CD4-positive, CD25-positive, alpha-beta regulatory T cell (primary cell): Measurements from ENCODE around the gene DOHH. TPM values are rescaled to one million over a fixed set of nuclear protein-coding genes. Genes with fewer than 3 reads are reported as not detected.

ENCODE experiments used
- ATAC-seq, 2 donors: fragments of 150-1000 bp; cut with Tn5 transposase; one replicate each; pipeline ENCODE4 v1.10.0; 2021; ENCODE audit warnings: low read depth in 2 of 2, moderate number of reproducible peaks in 2 of 2, moderate library complexity in 1 of 2
- DNase-seq, 3 donors: peaks; one replicate each; pipeline versions ENCODE4 v3.0.0 to v3.0.0-alpha.2; 2012 to 2022; ENCODE audit warnings: mixed read lengths in 1 of 3
- H3K27ac ChIP-seq: one replicate; pipeline ENCODE4 v1.7.0; 2013; ENCODE audit warnings: mild to moderate bottlenecking, low read length; ENCODE audit not compliant: insufficient read depth, poor library complexity, severe bottlenecking
- H3K27me3 ChIP-seq: one replicate; pipeline ENCODE4 v1.7.0; 2013; ENCODE audit warnings: low read length; ENCODE audit not compliant: control insufficient read depth, insufficient read depth
- H3K36me3 ChIP-seq: one replicate; pipeline ENCODE4 v1.7.0; 2013; ENCODE audit warnings: mild to moderate bottlenecking, low read length, moderate library complexity; ENCODE audit not compliant: control insufficient read depth, insufficient read depth
- H3K4me1 ChIP-seq: 2 replicates; pipeline ENCODE4 v1.7.0; 2013; ENCODE audit warnings: mild to moderate bottlenecking, low read length; ENCODE audit not compliant: insufficient read depth, control insufficient read depth, poor library complexity, severe bottlenecking
- H3K4me3 ChIP-seq: one replicate; pipeline ENCODE4 v1.7.0; 2013; ENCODE audit warnings: low read depth, mild to moderate bottlenecking, low read length, moderate library complexity
- H3K9me3 ChIP-seq, 2 experiments: 1 replicate in 1 of 2; 2 replicates in 1 of 2; pipeline ENCODE4 v1.7.0; 2013; ENCODE audit warnings: low read length in 2 of 2, mild to moderate bottlenecking in 1 of 2, moderate library complexity in 1 of 2; ENCODE audit not compliant: control insufficient read depth in 2 of 2
- H3K27ac Mint-ChIP-seq, 3 donors: one replicate each; pipeline ENCODE4 v1.8.0; 2020 to 2022; ENCODE audit warnings: mild to moderate bottlenecking in 3 of 3, mixed read lengths in 3 of 3, moderate library complexity in 2 of 3
- H3K27me3 Mint-ChIP-seq: one replicate; pipeline ENCODE4 v1.8.0; 2022; ENCODE audit warnings: mild to moderate bottlenecking, mixed read lengths
- H3K36me3 Mint-ChIP-seq: one replicate; pipeline ENCODE4 v1.8.0; 2020; ENCODE audit warnings: mixed read lengths
- H3K4me1 Mint-ChIP-seq, 4 donors: one replicate each; pipeline ENCODE4 v1.8.0; 2020 to 2022; ENCODE audit warnings: mixed read lengths in 4 of 4, mild to moderate bottlenecking in 1 of 4
- H3K4me3 Mint-ChIP-seq, 4 donors: one replicate each; pipeline ENCODE4 v1.8.0; 2020 to 2022; ENCODE audit warnings: mild to moderate bottlenecking in 4 of 4, mixed read lengths in 4 of 4, moderate library complexity in 3 of 4
- H3K9me3 Mint-ChIP-seq, 7 donors: one replicate each; pipeline ENCODE4 v1.8.0; 2020 to 2022; ENCODE audit warnings: mixed read lengths in 7 of 7, mild to moderate bottlenecking in 3 of 7, moderate library complexity in 2 of 7
- polyA plus RNA-seq, 4 donors: library from polyadenylated mRNA; unstranded; fragments of 300-500 nt; fragmentation: Illumina TruSeq; gene quantifications; one replicate each; pipeline ENCODE4 v1.2.3, GENCODE V29; 2021
- total RNA-seq: library from RNA; stranded (reverse); gene quantifications from one replicate; pipeline ENCODE4 v1.2.3, GENCODE V29; 2022

The DOHH gene
- total and polyA plus RNA-seq, 5 donors from 2014 or later: 3.5 to 13.9 (median 7.7) TPM

- no peaks in the 10 kb centered on the region for H3K27me3 ChIP-seq
- no peaks in the 10 kb centered on the region for H3K4me1 ChIP-seq
- Mint-ChIP-seq H3K4me3 (peak overlapping the region in 1 of 4 donors; percentile 74), H3K9me3 (no peaks in the 10 kb centered on the region), H3K4me1 (peaks cover 0 to 2% (median 0%) of the 10 kb centered on the region in 4 donors), H3K27me3 (no peaks in the 10 kb centered on the region), H3K27ac (peak overlapping the region in 1 of 3 donors; percentile 56), H3K36me3 (peaks cover 8% of the 10 kb centered on the region)
- DNase-seq: no peak
- no peak overlapping the region for H3K27ac ChIP-seq
- peaks cover 27% of the 10 kb centered on the region for H3K36me3 ChIP-seq
- ATAC-seq: peak in 1 of 2 donors; percentile 13
- no peak overlapping the region for H3K4me3 ChIP-seq
- H3K9me3 ChIP-seq: no peaks in the 10 kb centered on the region
Observed at GRCh38 chr19:3537438-3538240, 37.2 kb upstream of the DOHH start.

GRCh38 chr19:3537101-3537437 is 36.6 kb upstream of the DOHH start:
- H3K4me1 Mint-ChIP-seq: peaks cover 0 to 2% (median 0%) of the 10 kb centered on the region in 4 donors
- peaks cover 30% of the 10 kb centered on the region for H3K36me3 ChIP-seq
- H3K9me3 ChIP-seq: no peaks in the 10 kb centered on the region
- no peaks in the 10 kb centered on the region for H3K4me1 ChIP-seq
- peak overlapping the region in 1 of 3 donors; percentile 56 for H3K27ac Mint-ChIP-seq
- H3K27ac ChIP-seq: no peak overlapping the region
- no peak overlapping the region for H3K4me3 ChIP-seq
- no peaks in the 10 kb centered on the region for H3K27me3 Mint-ChIP-seq
- peaks cover 8% of the 10 kb centered on the region for H3K36me3 Mint-ChIP-seq
- DNase-seq (no peak), ATAC-seq (no peak)
- no peak overlapping the region for H3K4me3 Mint-ChIP-seq
- no peaks in the 10 kb centered on the region for H3K9me3 Mint-ChIP-seq
- no peaks in the 10 kb centered on the region for H3K27me3 ChIP-seq

GRCh38 chr19:3536429-3537100 is 36.1 kb upstream of the DOHH start:
- no peaks in the 10 kb centered on the region for H3K4me1 ChIP-seq
- peaks cover 8% of the 10 kb centered on the region for H3K36me3 Mint-ChIP-seq

GRCh38 chr19:3535981-3536380 is 35.5 kb upstream of the DOHH start:
- Mint-ChIP-seq H3K36me3 (peaks cover 8% of the 10 kb centered on the region), H3K9me3 (no peaks in the 10 kb centered on the region), H3K27me3 (no peaks in the 10 kb centered on the region), H3K27ac (no peak overlapping the region), H3K4me1 (peaks cover 0 to 2% (median 0%) of the 10 kb centered on the region in 4 donors), H3K4me3 (no peak overlapping the region)
- H3K4me1 ChIP-seq: no peaks in the 10 kb centered on the region
- no peak overlapping the region for H3K27ac ChIP-seq
- no peaks in the 10 kb centered on the region for H3K9me3 ChIP-seq
- ATAC-seq: no peak
- no peak for DNase-seq
- peaks cover 38% of the 10 kb centered on the region for H3K36me3 ChIP-seq
- no peak overlapping the region for H3K4me3 ChIP-seq
- no peaks in the 10 kb centered on the region for H3K27me3 ChIP-seq

More at GRCh38 chr19:3536429-3537100, 36.1 kb upstream of the DOHH start:
- ATAC-seq: no peak
- H3K36me3 ChIP-seq: peaks cover 32% of the 10 kb centered on the region
- DNase-seq: no peak
- H3K27ac Mint-ChIP-seq: no peak overlapping the region
- peaks cover 0 to 2% (median 0%) of the 10 kb centered on the region in 4 donors for H3K4me1 Mint-ChIP-seq
- H3K9me3 ChIP-seq: no peaks in the 10 kb centered on the region
- H3K9me3 Mint-ChIP-seq: no peaks in the 10 kb centered on the region
- H3K27ac ChIP-seq: no peak overlapping the region
- no peaks in the 10 kb centered on the region for H3K27me3 Mint-ChIP-seq
- H3K4me3 Mint-ChIP-seq: no peak overlapping the region
- no peak overlapping the region for H3K4me3 ChIP-seq
- no peaks in the 10 kb centered on the region for H3K27me3 ChIP-seq

- H3K36me3 Mint-ChIP-seq: peaks cover 8% of the 10 kb centered on the region
- ATAC-seq: no peak
Observed at GRCh38 chr19:3535563-3535965, 35.1 kb upstream of the DOHH start.

GRCh38 chr19:3535235-3535535 is 34.7 kb upstream of the DOHH start:
- ATAC-seq (no peak), DNase-seq (no peak)
- Histone ChIP-seq H3K36me3 (peaks cover 44% of the 10 kb centered on the region), H3K9me3 (no peaks in the 10 kb centered on the region), H3K27ac (no peak overlapping the region), H3K4me1 (no peaks in the 10 kb centered on the region), H3K4me3 (no peak overlapping the region), H3K27me3 (no peaks in the 10 kb centered on the region)
- Mint-ChIP-seq H3K4me1 (peaks cover 0 to 2% (median 0%) of the 10 kb centered on the region in 4 donors), H3K27ac (no peak overlapping the region), H3K4me3 (no peak overlapping the region), H3K36me3 (peaks cover 8% of the 10 kb centered on the region), H3K27me3 (no peaks in the 10 kb centered on the region), H3K9me3 (no peaks in the 10 kb centered on the region)

More at GRCh38 chr19:3535563-3535965, 35.1 kb upstream of the DOHH start:
- DNase-seq: no peak
- Histone ChIP-seq H3K4me1 (no peaks in the 10 kb centered on the region), H3K9me3 (no peaks in the 10 kb centered on the region), H3K27ac (no peak overlapping the region), H3K4me3 (no peak overlapping the region), H3K36me3 (peaks cover 42% of the 10 kb centered on the region), H3K27me3 (no peaks in the 10 kb centered on the region)
- H3K4me1 Mint-ChIP-seq: peaks cover 0 to 2% (median 0%) of the 10 kb centered on the region in 4 donors
- no peak overlapping the region for H3K27ac Mint-ChIP-seq
- no peaks in the 10 kb centered on the region for H3K9me3 Mint-ChIP-seq
- H3K4me3 Mint-ChIP-seq: no peak overlapping the region
- no peaks in the 10 kb centered on the region for H3K27me3 Mint-ChIP-seq

- Mint-ChIP-seq H3K27me3 (no peaks in the 10 kb centered on the region), H3K9me3 (no peaks in the 10 kb centered on the region), H3K27ac (no peak overlapping the region), H3K4me3 (no peak overlapping the region), H3K4me1 (peaks cover 0 to 2% (median 0%) of the 10 kb centered on the region in 4 donors), H3K36me3 (peaks cover 7% of the 10 kb centered on the region)
- no peaks in the 10 kb centered on the region for H3K4me1 ChIP-seq
- H3K4me3 ChIP-seq: no peak overlapping the region
- H3K9me3 ChIP-seq: no peaks in the 10 kb centered on the region
- no peak for DNase-seq
- H3K27ac ChIP-seq: no peak overlapping the region
- H3K27me3 ChIP-seq: no peaks in the 10 kb centered on the region
- ATAC-seq: no peak
- peaks cover 44% of the 10 kb centered on the region for H3K36me3 ChIP-seq
Observed at GRCh38 chr19:3534375-3535234, 34.1 kb upstream of the DOHH start.
